Stimulated activated CD8-positive, alpha-beta memory T cell treated with anti-CD3 and anti-CD28 coated beads, Interleukin-12 subunit alpha, Interleukin-12 subunit beta, amount 100 ng/mL, for 4 hours (primary cell): ENCODE results near the gene CAMK2B.

ENCODE experiments used
- DNase-seq: peaks from one replicate; pipeline ENCODE4 v3.0.0-alpha.2; 2020; ENCODE audit warnings: low read depth

CAMK2B gene

DNA sequence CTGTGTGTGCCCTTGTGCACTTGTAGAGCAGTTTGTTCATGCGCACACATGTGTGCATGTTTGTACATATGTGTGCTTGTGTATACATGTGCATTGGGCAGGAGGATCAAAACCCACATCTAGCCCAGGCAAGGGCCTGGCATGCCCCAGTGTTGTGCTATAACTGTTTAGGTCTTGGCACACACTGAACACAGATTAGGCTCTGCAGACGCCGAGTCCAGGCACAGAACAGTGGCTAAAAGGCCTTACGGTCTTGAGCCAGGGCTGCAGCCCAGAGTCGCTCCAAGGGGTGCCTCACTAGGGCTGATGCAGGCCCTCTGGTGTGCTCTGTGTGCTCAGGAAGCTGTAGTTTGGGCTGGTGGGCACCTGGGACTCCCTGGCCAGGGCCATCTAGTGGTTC is 68.9 kb downstream of the CAMK2B start:
- DNase-seq, result no peak

DNA sequence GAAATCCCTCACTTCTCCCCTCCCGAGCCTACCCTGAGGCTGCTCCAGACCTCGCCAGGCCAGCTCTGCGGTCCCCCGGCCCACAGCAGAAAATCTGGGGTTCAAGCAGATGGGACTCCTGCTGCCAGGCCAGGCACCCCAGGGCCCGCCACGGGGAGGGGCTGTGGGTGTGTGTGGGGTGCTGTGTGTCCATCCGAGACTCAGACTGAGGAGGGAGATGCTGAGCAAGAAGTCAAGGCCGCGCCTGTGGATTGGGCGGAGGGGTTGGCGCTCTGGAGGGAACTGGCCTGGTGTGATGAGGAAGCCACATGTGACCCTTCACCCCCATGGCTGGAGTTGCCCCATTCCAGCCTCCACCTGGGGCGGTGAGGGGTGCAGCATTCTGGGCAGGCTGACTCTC is 73.5 kb downstream of the CAMK2B start:
- DNase-seq, result no peak

DNA sequence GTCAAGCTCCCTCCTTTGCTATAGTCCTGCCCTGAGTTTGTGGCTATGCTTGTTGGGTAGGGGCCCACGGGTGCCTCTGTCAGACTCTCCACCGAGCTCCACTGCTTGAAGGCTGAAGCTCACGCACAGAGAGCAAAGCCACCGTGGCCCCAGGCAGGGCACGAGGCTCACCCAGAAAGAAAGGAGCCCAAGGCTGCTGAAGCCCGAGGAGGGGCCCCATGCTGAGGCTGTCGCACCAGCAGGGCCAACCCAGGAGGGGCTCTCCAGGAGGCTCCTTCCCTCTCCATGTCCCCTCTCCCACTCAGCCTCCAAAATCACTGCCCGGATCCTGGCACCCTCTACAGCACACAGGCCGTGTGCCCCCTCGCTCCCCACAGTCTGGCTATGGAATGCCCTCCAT is 74.1 kb downstream of the CAMK2B start:
- DNase-seq, result no peak

DNA sequence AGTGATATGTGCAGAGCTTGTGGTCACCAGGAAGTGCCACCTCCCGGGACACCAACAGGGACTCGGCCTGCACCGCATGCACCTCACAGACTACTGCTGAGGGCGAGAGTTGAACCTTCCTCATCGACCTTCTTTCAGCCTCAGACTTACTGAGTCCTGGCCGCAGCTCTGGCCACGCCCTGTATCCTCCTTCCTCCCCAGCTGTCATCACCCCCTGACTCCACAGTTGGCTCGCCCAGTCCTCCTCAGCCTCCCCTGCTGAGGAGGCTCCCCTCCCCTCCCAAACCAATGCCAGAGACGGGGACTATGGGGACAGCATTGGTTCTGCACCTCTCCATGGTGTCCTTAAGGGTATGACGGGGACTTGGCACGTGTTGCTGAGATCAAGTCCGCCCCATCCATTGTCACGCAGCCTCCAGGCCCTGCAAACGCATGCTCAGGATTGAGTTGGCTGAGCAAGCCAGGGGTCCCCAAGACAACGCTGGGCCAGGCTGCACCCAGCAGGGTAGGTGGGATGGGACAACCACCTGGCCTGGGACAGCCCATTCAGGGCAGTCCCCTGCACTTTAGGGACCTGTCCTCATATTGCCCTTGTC is 75.7 kb downstream of the CAMK2B start:
- DNase-seq, result no peak

DNA sequence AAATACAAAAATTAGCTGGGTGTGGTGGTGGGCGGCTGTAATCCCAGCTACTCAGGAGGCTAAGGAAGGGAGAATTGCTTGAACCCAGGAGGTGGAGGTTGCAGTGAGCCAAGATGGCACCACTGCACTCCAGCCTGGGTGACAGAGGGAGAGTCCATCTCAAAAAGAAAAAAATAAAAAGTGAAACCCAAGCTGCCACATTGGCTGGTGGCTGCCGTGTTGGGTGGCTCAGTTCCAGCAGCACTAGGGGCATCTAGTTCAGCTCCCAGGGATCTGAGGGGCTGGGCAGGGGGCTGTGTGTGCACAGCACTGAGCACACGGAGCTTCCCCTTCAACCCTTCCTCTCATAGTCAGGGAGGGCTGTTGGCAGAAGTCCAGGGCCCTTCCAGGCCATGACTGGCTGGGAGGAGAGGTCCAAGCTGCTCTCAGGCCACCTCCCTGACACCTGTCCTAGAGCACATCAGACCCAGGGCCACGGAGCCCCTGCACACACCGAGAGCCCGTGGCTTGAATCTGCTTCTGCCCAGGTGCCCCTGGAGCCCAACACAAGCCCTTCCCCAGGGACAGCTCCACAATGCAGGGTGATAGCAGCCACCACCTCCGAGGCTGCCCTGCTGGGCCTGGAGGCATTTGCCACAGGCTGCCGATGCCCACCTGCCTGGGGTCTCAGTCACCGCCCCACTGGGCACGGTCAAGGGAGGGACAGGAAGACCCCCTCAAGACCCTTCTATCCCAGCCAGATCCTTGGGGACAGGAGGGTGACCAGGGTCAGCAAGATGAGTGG is 77.3 kb downstream of the CAMK2B start:
- DNase-seq, result no peak

DNA sequence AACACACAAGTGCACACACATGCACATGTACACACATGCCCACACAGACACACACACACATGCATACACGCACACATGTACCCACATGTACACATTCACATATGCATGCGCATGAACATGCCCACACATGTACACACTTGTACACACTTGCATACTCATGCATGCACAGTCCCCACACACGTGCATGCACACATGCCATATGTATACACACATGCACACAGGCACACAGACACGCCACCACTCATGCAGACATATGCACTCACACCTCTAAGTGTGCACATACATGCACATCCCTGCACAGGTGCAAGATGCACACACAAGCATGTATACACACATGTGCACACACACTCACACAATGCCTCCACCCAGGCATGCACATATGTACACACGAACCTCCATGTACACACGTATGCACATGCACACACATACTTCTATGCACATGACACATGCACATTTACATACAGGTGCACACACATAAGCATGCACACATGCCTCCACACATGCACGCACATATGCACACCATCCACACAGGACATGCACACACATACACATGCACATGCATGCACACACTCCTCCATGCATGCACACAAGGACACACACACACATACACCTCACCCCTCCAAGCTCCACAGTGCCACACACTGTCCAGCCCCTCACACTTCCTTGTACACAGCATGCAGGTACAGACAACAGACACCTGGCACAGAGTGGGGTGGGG is 78.8 kb downstream of the CAMK2B start:
- DNase-seq, result no peak

DNA sequence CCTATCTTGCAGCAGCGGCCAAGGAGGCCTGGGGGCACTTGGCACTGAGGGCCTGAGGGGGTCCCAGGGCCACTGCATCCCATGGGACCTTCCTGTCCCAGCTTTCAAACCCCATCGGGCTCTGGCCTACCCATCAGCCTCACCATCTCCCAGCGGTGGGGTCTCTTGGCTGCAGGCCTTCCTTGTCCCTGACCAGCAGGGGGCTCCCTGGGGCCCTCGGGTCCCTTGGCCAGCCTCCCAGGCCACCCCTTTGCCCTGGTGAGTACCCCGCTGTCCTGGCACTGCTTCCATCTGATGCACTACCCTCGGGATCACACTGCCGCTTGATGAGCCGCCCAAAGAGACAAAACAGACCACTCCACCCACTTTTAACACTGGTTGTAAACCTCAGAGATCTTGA is 81.1 kb downstream of the CAMK2B start:
- DNase-seq, result no peak

DNA sequence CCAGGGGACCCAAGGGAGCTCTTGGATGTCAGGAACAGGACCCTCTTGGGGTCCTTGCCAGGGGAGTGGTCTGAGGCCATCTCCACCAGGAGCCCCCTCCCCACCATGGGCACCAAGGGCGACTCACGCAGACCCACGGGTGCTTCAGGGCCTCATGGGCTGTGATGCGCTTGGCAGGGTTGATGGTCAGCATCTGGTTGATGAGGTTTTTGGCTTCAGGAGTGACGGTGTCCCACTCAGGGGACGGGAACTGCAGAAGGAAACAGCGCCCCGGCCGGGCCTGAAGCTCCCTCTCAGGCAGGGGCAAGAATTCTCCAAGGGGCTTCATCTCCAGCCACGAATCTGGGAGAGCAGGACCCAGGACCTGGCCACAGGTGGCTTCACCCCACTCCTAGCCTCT is 83.3 kb downstream of the CAMK2B start:
- DNase-seq, result no peak

DNA sequence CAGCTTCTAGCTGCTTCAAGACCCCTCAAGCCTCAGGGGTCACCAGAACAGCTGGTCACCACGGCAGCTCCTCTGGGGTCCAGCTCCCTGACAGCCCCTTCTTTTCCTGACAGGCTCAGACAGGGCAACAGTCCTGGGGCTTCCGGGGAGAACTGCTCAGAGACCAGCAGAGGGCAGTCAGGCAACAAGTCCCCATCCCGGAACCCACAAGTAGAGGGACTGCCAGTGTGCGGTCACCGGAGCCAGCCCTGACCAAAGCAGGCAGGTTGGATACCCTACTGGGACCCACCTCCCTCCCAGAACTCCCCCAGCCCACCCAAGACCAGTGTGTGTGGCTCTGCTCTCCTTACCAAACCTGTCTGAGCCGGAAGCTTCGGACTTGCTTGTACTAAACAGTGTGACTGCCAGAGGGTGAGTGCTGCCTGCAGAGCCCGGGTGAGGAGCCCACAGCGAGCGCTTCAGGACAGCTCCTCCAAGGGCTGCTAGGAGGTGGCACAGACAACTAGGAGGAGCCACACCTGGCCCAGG is 84.3 kb downstream of the CAMK2B start:
- DNase-seq, result peak; percentile 36

DNA sequence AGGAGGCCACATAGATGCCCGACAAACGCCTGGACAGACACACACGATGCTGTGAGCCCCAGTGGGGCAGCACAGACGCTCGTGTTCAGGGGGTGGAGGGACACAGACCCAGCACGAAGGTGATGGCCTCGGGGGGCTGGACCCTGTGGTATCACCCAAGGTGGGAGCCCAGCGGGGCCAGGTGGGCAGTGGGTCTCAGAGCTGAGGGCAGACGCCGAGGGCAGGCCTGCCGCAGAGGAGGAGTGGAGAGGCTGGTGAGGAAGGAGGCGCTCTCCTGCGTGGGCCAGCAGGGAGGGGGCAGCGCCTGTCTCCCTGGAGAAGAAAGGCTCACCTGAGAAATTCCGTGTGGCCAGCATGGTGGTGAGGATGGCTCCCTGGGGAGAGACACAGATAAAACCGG is 85.0 kb downstream of the CAMK2B start:
- DNase-seq, result no peak

DNA sequence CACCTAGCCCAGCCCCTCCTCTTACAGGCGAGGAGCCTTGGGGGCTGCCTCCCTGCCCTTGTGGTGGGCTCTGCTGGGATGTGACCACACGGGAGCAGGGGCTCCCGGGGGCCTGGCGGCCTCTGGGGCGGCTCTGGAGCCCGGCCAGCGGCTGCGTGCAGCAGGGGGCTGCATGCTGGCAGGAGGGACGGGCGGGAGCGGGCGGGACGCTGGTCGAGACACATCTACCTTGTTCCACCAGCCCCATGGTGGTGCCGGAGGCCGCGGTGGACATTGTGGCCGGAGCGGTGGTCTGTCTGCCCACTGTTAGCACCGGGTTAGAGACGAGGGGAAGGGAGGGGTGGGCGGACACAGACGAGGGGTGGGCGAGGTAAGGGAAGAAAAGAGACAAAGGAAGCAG is 86.0 kb downstream of the CAMK2B start:
- no peak for DNase-seq

DNA sequence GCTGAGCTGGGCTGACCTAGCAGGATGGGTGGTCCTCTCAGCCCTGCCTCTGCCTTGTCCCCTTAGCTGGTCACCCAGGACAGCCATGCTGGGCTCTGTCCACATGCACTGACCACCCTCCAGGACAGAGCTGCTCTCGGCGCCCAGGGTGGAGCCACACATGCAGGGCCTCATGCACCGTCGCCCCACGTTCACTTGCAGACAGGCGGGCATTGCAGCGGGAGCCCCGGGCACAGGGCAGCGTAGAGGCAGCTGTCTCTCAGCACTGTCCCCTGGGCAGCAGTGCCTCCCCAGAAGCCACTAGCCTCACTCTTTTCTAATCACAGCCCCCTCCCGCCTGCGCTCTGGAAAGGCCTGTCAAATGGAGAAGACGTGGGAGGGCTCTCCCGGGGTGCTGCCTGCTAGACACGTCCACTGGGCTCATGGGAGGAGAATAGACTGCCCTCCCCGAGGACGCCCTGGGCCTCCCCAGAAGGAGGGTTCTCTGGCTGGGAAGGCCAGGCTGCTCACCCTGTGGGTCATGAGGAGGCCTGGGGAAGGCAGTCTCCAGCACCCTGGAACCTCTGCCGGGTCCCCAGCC is 87.2 kb downstream of the CAMK2B start:
- no peak for DNase-seq

DNA sequence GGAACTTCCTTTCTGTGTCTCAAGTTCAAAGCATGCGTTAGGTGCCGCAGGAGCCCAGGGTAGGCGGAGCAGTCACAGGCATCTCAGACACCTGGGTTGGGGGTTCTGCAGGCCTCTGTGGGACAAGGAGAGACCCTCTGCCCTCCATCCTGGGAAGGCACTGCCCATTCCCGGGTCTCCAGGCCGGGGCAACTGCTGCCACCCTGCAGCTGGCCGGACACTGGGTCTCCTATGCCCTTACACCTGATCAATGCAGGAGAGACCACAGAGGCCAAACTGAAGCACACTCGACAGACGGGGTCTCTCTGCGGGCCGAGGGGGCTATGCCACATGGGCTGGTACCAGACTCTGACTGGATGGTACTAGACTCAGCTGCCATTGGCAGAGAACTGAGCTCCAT is 87.7 kb downstream of the CAMK2B start:
- DNase-seq, result no peak

DNA sequence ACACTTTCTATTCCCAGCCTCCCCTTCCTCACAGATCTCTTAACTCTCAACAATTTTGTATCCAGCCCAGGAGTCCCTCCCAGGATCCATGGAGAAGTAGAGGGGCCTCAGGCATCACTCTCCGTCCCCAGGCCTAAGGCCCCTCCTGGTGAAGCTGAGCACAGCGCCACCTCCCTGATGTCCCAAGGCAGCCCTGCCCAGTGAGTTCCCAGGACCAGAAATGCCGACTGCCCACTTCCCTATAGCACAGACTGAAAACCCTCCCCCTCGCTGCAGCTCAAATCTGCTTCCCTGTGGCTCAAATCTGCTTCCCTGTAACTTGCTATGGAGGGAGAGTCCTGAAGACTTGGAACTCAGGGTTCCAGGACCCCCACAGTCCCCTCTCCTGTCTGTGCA is 89.1 kb downstream of the CAMK2B start:
- DNase-seq, result no peak

DNA sequence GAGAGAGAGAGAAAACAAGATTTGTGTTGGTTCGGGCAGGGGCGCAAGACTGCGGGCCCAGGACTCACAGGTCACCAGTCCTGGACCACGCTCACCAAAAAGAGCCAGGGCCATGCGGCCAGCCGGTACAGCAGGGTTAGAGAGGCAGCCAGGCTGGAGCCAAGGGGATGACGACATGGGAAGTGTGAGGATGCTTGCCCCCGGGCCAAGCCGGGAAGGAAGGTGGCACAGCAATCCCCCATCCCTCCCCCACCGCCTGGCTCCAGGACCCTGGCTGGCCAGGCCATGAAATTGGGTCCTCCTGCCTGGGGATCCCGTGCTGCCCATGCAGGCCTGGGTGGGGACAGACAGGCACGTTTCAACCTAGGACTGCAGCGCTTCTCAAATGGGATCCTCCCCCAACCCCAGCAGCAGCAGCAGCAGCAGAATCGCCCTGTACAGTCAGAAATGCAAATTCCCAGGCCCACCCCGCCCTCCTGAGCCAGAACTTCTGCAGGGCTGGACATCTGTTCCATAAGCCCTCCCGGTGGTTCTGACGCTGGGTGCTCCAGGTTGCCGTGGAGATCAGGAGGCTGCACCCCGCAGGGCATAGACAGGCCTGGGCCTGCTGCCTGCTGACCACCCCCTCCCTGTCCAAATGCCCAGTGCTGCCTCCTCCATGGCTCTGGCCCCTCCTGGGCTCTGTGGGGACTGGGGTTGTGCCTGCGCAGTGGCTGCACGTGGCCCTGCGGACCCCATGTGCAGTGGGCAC is 89.6 kb downstream of the CAMK2B start:
- no peak for DNase-seq

DNA sequence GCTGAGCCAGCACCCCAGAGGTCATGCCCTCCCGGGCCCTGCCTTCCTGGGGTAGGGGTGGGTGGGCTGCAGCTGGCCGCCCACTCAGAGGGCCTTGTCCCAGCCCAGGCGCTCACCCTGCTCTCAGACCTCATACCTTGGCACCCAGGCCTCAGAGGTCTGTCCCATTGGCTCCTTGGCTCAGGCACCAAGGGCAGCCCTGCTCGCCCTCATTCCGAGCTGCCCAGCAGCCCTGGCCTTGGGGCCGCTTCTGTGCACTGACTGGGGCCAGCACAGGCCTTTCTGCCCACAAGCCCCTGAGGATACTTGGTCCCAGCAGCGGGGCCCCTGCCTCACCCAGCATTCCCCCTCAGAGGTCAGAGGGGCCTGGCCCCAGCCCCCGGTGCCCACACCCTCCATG is 90.3 kb downstream of the CAMK2B start:
- DNase-seq, result no peak

DNA sequence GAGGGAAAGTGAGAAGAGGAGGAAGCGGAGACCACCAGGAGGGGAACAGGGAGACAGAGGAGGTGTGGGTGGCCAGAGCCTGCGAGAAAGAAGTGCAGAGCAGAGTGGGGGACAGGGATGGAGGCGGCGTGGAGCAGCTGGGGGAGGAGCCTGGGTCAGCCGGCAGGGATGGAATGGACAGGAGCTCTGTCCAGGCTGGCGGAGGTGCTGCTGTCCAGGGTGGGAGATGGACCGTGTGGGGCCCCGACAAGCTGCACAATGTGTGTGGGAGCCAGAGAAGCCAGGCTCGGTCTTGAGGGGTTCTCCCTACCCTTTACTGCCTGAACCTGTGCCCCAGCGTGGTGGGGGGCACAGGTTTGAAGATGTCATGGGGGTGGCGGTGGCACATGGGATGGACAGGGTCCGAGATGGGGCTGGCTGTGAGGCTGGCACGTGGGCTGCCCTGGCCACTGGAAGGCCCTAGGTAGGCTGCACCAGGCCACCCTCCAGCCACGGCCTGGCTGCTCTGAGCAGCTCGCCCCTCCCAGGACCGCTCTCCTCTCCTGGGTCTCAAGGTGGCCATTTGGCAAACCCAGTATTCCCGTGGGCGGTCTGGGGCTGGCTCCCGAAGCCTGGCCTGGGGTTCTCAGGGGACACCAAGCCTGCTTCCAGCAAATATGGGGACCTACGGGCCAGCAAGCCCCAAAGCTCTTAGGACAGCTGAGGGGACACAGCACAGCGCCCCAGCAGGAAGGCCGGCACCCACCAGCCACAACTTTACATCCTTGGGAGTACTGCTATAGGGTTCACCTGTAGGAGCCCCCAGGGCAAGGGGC is 92.3 kb downstream of the CAMK2B start:
- DNase-seq, result no peak

DNA sequence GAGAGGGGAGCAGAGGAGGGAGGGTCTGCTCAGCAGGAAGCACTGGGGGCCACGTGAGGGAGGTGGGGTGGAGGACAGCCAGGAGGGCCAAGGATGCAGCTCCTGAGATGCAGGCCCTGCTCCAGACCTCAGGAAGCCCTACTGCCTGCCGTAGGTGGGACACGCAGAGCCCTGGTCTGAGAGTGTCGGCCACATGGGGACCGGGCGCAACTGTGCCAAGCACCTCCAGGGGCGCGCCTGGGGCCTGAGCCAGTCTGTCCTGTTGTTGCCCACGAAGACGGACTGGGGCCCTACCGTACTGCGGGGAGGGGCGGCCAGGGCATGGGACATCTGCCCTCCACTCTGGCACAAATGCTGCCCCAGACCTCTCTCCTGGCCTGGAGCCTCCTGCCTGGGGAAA is 93.0 kb downstream of the CAMK2B start:
- no peak for DNase-seq

DNA sequence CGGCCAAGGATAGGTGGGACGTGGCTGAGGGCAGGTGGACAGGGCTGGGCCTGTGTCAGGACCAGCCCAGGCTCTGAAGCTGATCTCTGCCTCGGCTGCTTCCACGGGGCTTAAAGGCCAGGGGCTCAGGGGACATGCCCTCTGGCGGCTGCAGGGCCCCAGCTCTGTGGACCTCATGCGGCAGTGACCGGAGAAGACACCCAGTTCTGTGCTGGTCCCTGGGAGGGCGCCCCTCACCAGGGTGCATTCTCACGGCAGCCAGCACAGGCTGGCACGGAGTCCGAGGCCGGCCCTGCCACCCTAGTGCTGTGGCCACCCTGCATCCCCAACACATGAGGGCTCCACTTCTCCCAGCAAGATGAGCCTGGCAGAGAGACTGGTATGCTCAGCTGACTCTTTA is 94.3 kb downstream of the CAMK2B start:
- DNase-seq, result no peak

DNA sequence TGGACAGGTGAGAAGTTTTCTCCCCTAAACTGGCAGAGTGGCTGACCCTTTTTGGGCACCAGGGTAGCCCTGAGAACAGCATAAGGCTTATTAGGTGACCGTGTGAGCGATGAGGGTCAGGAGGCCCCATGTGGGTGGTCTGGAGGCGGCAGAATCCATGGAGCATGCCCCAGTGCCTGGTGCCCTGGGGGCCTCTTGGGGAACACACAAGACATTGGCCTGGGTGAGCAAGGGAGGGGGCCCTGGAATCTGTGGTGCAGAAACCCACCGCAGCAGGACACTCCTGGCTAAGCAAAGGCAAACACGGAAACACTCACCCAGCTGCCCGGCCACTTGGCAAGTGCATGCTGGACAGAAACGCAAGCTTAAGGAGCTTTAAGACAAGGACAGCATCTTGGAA is 95.1 kb downstream of the CAMK2B start:
- no peak for DNase-seq

DNA sequence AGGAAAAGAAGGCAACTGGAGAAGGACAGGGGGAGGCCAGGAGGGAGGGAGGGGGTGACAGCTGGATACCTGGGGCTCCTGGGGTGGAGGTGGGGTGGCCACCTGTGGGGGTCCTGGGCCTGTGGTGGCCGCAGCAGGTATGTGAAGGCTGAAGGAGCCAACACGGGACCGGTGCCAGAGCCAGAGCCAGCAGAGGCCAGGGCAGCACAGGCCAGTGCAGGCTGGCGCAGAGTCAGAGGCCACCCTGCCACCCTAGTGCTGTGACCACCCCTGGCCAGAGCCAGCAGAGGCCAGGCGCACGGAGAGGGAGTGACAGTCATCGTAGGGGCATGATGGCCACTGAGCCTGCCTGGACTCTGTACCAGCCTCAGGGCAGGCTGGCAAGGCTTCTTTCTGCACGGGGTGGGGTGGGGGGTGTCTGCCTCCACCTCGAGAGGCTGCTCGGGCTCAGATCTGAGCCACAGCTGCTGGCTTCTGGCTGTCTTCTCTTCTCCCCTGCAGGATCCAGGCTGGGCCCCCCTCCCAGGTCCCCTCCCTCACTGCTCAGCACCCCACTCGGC is 95.8 kb downstream of the CAMK2B start:
- DNase-seq, result no peak
